ENCODE results near the gene CAMTA1.

The CAMTA1 gene

DNA sequence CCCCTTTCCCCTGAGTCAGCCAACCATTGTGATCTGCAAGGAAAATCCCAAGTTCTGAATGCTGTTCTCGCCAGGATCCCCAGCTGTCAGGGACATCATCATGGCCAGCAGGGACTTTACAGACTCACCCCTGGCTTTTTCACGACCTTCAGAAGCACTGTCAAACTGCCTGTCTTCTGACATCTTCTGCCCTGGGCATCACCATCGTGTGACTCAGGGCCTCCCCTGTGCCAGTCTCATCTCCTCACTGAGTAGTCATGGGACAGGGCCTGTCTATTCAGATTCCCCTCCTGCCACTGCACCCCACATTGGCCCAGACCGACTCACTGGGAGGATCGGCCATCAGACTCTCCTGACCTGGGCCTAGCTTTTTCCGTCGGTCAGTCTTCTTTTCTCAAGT is 913.4 kb downstream of the CAMTA1 start:
- DNase-seq (ENCODE audit: low read depth) = no peak
- no peak overlapping the region for H3K4me3 ChIP-seq (ENCODE audit: low read depth, low read length)
- TF ChIP-seq, protein P1, sequence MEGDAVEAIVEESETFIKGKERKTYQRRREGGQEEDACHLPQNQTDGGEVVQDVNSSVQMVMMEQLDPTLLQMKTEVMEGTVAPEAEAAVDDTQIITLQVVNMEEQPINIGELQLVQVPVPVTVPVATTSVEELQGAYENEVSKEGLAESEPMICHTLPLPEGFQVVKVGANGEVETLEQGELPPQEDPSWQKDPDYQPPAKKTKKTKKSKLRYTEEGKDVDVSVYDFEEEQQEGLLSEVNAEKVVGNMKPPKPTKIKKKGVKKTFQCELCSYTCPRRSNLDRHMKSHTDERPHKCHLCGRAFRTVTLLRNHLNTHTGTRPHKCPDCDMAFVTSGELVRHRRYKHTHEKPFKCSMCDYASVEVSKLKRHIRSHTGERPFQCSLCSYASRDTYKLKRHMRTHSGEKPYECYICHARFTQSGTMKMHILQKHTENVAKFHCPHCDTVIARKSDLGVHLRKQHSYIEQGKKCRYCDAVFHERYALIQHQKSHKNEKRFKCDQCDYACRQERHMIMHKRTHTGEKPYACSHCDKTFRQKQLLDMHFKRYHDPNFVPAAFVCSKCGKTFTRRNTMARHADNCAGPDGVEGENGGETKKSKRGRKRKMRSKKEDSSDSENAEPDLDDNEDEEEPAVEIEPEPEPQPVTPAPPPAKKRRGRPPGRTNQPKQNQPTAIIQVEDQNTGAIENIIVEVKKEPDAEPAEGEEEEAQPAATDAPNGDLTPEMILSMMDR (IDR thresholded peaks at IDR 0.05; ENCODE audit: low read depth, low read length, missing control alignments) = no peak

DNA sequence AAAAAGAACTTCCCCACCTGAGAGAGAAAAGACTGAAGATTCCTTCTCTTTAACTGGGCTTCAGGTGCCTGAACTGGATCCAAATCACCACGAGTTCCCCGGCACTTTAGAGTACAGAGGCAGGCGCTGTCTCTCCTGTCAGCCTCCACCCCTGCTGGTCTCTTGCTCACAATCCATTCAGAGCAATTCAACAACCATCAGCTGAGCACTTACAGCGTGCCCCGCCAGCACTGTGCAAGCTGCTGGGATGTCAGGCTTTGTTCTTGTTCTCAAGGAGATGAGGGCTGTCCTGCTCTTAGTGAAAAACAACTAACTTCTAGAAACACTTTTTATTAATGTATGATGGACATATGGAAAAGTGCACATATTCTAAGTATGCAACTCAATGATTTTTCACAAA is 917.1 kb downstream of the CAMTA1 start:
- DNase-seq (ENCODE audit: low read depth) = no peak
- no peak overlapping the region for H3K4me3 ChIP-seq (ENCODE audit: low read depth, low read length)
- TF ChIP-seq, protein P1 (IDR thresholded peaks at IDR 0.05; ENCODE audit: low read depth, low read length, missing control alignments) = no peak

DNA sequence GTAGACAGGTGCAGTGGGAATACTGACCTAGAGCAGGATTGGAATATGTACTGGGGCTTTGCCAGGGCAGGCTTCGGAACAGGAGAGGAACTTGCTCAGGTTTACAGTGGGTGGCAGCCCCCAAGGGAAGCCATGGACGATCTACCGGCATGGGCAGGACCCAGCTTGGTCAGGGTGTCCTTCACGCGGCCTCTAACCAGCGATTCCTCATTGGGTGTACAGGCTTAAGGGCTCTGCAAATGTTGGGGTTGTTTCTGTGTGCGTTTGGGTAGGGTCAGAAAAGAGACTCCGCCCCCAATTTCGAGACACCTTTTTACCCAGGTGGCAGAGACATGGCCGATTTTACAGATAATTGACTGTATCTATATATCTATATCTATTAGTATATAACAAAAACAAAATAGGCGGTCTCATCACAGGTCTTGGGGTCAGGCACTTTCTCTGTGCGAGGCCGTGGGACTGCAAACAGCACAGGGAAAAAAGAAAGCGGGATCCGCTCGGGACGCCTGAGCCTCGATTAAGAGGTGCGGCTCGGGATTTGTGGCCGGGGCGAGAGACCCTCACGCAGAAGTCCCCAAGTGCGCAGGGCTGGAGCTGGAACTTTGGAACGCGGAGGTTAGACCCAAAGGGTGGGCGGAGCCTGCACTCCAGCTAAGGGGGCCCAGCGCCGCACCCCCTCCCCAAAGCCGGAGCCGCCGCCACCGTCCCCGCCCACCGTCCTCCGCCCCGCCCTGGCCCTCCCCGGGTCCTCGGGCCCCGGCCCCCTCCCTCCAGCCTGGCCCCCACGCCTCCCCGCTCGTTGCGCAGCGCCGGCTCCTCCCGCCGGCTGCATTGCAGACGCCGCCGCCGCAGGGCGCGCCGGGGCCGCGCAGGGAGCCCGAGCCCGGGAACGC is 918.3 kb downstream of the CAMTA1 start:
- no peak overlapping the region for H3K4me3 ChIP-seq (ENCODE audit: low read depth, low read length)
- no peak for DNase-seq (ENCODE audit: low read depth)
- TF ChIP-seq, protein P1 (IDR thresholded peaks at IDR 0.05; ENCODE audit: low read depth, low read length, missing control alignments) = no peak

DNA sequence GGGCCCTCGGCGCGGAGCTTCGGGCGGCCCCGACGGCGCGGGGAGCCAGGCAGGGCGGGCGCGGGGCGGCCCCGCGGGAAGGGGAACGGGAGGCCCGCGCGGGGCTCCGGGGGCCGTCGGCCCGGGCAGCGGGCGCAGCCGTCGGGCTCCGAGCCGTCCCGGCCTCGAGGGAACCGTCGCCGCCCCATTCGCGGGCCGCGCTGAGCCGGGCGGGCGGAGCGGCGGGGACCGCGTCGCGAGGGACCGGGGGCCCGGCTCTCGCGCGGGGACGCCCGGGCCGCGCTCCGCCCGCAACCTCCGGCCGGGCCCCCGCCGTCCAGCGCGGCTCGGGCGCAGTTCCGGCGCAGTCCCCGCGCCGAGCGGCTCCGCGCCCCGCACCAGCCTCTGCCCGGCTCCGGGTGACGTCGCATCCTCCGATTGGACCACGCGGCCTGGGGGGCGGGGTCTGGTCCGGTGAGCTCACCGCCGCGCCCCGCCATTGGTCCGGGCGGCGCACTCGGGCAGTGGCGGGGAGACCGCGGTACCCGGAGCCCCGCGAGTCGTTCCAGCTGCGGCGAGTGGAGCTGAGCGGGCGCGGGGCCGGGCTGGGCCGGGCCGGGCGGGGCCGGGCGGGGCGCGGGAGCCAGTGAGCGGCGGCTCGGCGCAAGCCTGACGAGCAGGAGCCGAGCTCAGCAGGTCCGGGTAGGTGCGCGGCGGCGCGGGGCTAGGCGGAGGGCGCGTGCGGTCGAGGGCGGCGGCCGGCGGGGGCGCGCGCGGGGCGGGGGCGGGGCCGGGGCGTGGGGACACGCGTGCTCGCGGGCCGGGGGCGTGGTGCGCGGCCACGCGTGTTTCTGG is 919.2 kb downstream of the CAMTA1 start:
- DNase-seq (ENCODE audit: low read depth) = peak; percentile 12
- TF ChIP-seq, protein P1 (IDR thresholded peaks at IDR 0.05; ENCODE audit: low read depth, low read length, missing control alignments) = no peak
- H3K4me3 ChIP-seq (ENCODE audit: low read depth, low read length) = no peak overlapping the region; the same call in 1 of the 2 replicates

DNA sequence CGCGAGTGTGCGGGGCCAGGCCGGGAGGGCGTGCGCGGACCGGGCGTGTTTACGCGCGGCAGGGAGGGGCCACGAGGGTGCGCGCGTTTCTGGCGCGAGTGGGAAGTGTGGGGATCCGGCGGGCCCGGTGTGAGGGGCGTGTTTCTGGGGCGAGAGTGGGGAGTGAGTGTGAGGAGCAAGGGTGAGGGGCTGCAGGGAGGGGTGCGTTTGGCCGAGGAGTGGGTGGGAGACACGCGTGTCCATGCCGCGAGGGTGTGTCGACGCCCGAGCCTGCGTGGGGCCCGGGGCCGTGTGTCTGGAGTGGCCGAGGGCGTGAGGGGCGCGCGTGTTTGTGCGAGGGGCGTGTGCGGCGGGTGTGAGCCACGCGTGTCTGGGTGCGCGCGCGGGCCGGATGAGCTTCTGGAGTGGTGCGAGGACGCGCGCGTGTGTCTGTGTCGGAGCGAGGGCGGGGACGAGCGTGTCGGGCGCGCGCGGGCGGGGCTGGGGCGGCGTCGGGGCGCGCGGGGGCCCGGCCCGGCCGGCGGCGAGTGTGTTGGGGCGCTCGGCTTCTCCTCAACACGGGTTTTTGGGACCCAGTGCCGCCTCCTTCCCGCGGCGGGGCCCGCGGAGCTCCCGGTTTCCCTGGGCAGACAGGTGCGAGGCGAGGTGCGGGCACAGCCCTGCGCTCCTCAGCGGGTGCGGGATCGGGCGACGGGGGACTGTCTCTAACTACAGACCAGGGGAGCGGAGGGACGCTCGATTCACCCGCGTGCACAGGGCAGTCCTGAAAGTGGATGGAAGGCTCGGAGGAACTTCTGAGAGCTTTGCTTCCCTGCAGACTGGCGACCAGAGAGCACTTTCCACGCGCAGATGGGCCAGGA is 920.0 kb downstream of the CAMTA1 start:
- TF ChIP-seq, protein P1 (IDR thresholded peaks at IDR 0.05; ENCODE audit: low read depth, low read length, missing control alignments) = no peak
- no peak for DNase-seq (ENCODE audit: low read depth)
- H3K4me3 ChIP-seq (ENCODE audit: low read depth, low read length) = peak overlapping the region; percentile 2; the same call in 1 of the 2 replicates

DNA sequence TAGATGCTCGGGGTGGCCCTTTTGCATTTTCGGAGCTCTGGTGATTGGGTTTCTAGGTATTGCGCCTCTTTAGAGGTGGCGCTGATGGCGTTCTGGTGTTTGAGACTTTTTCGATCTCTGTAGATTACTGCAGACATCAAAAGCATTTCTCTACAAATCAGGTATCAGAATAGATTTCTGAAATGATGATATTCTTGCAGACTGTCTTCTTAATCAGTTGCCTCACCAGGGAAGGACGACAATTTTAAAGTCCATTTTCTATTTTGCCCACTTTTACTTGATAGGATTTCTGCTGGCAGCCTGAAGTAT is 920.6 kb downstream of the CAMTA1 start:
- no peak for DNase-seq (ENCODE audit: low read depth)
- no peak overlapping the region for H3K4me3 ChIP-seq (ENCODE audit: low read depth, low read length)
- TF ChIP-seq, protein P1 (IDR thresholded peaks at IDR 0.05; ENCODE audit: low read depth, low read length, missing control alignments) = no peak

All from GM12864 (cell line).